Measurements from ENCODE around the gene PCDHAC2. TPM values are rescaled to one million over a fixed set of nuclear protein-coding genes. Genes with fewer than 3 reads are reported as not detected.

The PCDHAC2 gene, protein sequence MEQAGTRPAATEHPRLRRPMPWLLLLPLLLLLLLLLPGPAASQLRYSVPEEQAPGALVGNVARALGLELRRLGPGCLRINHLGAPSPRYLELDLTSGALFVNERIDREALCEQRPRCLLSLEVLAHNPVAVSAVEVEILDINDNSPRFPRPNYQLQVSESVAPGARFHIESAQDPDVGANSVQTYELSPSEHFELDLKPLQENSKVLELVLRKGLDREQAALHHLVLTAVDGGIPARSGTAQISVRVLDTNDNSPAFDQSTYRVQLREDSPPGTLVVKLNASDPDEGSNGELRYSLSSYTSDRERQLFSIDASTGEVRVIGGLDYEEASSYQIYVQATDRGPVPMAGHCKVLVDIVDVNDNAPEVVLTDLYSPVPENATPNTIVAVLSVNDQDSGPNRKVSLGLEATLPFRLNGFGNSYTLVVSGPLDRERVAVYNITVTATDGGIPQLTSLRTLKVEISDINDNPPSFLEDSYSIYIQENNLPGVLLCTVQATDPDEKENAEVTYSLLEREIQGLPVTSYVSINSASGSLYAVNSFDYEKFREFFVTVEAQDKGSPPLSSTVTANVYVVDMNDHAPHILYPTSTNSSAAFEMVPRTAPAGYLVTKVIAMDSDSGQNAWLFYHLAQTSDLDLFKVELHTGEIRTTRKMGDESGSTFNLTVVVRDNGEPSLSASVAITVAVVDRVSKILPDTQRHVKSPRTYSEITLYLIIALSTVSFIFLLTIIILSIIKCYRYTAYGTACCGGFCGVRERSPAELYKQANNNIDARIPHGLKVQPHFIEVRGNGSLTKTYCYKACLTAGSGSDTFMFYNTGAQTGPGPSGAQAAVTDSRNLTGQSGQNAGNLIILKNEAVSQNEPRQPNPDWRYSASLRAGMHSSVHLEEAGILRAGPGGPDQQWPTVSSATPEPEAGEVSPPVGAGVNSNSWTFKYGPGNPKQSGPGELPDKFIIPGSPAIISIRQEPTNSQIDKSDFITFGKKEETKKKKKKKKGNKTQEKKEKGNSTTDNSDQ
- total RNA-seq (not detected), total RNA-seq (0 reads per million in 2 donors)

DNA sequence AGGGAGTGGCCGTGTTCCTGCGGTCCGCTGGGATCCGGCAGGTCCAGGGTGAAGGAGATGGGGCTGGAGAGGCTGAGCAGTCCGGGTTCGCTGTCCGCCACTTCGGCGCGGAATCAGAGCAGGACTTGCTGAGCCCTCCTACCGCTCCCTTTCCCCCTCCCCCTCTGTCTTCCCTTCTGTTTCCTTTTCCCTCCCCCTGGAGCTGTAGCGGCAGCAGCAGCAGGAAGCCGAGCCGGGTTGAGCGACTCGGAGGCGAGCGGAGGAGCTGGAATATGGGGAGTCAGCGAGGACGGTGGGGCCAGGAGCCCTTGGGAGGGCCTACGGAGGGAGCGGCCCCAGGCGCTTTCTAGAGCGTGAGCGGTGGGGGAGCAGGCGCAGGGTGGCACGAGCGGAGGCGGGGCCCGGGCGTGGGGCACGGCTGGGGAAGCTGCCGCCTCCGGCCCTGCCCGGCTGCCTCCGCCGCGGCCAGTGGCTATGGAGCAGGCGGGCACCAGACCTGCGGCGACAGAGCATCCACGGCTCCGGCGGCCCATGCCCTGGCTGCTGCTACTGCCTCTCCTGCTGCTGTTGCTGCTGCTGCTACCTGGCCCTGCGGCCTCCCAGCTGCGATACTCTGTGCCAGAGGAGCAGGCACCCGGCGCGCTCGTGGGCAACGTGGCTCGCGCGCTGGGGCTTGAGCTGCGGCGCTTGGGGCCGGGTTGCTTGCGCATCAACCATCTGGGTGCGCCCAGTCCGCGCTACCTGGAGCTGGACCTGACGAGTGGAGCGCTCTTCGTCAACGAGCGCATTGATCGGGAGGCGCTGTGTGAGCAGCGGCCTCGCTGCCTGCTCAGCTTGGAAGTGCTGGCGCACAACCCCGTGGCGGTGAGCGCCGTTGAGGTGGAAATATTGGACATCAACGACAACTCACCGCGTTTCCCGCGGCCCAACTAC, at the start of gene PCDHAC2:
TSS of gene PCDHAC2 (plus strand) at position 184 of the 933 bp plus-strand sequence. CDS start at position 475, 291 bp downstream.
- H3K9me3 ChIP-seq (ENCODE audit: control insufficient read depth, low read length, poor library complexity, severe bottlenecking) = no peaks in the 10 kb centered on the region
- DNase-seq = no peak
- H3K4me3 Mint-ChIP-seq = peak within 1 kb of the TSS; percentile 64
- H3K27me3 Mint-ChIP-seq = peaks cover 65% of the 10 kb centered on the region
- no peak within 1 kb of the TSS for H3K27ac Mint-ChIP-seq
- peaks cover 2% of the 10 kb centered on the region for H3K36me3 Mint-ChIP-seq (ENCODE audit: low read depth)
- ATAC-seq = no peak
- H3K4me1 Mint-ChIP-seq = peaks cover 5% of the 10 kb centered on the region

DNA sequence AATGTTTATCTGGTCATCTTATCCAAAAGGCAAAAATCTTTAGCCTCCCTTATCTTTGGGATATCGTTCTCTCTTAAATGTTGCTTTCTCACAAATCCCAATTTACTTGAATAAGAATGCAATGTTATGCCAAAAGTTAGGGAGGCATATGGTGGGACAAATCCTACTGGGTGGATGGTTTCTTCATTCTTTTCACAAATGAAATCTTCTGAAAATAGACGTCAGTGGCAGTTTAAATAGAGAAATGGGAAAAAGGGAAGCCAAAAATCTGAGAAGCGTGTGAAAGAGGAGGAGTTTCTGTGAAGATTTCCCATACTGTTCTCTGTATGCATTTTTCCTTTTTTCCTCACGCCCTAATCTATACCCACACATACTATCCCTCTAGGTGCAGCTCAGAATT, 42.7 kb upstream of the PCDHAC2 start:
- DNase-seq = no peak
- no peak overlapping the region for H3K27ac Mint-ChIP-seq
- H3K27me3 Mint-ChIP-seq = peaks cover 21% of the 10 kb centered on the region
- H3K9me3 ChIP-seq (ENCODE audit: control insufficient read depth, low read length, poor library complexity, severe bottlenecking) = no peaks in the 10 kb centered on the region
- peaks cover 2% of the 10 kb centered on the region for H3K4me1 Mint-ChIP-seq
- no peaks in the 10 kb centered on the region for H3K36me3 Mint-ChIP-seq (ENCODE audit: low read depth)
- no peak overlapping the region for H3K4me3 Mint-ChIP-seq
- no peak for ATAC-seq

DNA sequence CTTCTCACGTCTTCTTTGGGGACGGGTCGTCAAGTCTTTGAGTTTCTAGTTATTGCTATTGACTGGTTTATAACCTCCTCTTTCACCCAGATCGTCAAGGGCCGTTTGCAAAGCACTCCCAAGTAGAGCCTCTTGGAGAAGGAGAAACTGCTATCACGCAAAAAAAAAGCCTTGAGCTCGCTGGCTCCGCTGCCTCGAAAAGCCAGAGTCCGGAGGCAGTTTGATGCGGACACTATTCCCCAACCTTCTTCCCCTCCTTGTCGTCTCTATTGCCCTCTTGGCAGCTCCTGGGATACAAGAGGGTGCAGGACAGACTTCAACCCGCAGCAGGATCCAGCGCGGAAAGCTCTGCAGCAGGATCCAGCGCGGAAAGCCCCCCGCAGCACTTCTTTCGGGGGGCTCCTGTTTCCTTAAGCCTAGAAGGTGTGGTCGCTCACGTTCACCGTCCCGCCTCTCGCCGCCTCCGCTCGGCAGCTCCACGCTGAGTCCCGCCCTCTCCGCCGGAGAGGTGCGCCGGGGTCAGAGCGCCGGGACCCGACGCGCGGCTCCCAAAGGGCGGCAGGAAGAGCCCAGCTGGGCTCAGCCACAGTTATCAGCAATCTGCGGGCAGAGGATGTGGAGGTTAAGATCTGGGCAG, 40.4 kb upstream of the PCDHAC2 start, which contains the start of gene PCDHAC1:
TSS of gene PCDHAC1 (plus strand) at position 494 of the 637 bp plus-strand sequence. CDS start 594 bp downstream, outside the sequence.
- peaks cover 32% of the 10 kb centered on the region for H3K27me3 Mint-ChIP-seq
- no peaks in the 10 kb centered on the region for H3K36me3 Mint-ChIP-seq (ENCODE audit: low read depth)
- peaks cover 2% of the 10 kb centered on the region for H3K4me1 Mint-ChIP-seq
- no peak for DNase-seq
- H3K27ac Mint-ChIP-seq = no peak within 1 kb of the TSS
- H3K4me3 Mint-ChIP-seq = peak within 1 kb of the TSS; percentile 81
- ATAC-seq = no peak
- H3K9me3 ChIP-seq (ENCODE audit: control insufficient read depth, low read length, poor library complexity, severe bottlenecking) = no peaks in the 10 kb centered on the region

DNA sequence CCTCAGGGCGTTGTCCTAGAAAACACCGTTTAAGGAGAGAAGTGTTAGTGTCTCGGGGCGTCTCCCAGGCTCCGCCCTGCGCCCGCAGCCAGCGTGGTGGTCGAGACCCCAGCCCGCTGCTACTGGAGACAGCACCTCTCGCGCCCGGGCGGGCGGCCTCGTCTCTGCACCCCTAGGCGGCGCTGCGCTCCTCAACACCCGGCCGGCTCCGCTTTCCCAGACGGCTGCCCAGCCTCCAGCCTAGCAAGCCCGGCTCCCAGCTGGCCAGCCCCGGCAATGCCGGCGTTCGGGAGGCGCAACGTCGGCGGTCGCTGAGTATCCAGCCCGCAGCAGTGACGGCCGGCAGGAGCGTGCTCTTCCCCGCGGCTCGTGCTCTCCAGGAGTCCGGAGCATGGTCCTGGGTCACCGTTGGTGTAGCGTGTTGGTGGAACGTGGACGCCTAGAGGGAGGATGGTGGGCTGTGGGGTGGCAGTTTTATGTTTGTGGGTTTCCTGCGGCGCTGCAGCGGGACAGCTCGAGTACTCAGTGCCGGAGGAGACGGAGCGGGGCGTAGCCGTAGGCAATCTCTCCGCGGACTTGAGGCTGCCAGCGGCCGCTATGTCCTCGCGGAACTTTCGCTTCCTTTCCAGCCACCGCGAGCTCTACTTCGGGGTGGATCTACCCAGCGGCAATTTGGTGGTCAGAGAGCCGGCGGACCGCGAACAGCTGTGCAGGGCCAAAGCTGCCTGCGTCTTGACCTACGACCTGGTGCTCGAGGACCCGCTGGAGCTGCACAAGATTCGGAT, 39.6 kb upstream of the PCDHAC2 start:
- Mint-ChIP-seq H3K27me3 (peaks cover 32% of the 10 kb centered on the region), H3K27ac (no peak overlapping the region), H3K4me3 (peak overlapping the region; percentile 81), H3K36me3 (ENCODE audit: low read depth) (no peaks in the 10 kb centered on the region), H3K4me1 (peaks cover 2% of the 10 kb centered on the region)
- no peaks in the 10 kb centered on the region for H3K9me3 ChIP-seq (ENCODE audit: control insufficient read depth, low read length, poor library complexity, severe bottlenecking)
- ATAC-seq = peak; percentile 84
- DNase-seq = peak in 2 of 3 donors; percentile 14 to 17

DNA sequence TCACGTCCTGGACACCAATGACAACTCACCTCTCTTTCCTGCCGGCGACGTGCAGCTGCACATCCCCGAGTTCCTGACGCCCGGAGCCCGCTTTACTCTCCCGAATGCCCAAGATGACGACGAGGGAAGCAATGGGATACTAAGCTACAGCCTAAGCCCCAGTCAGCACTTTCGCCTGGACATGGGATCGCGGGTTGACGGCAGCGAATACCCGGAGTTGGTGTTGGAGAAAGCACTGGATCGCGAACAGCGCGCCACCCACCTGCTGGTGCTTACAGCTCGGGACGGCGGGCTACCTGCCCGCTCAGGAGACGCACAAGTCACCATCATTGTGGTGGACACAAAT, 39.1 kb upstream of the PCDHAC2 start:
- no peak overlapping the region for H3K27ac Mint-ChIP-seq
- peaks cover 32% of the 10 kb centered on the region for H3K27me3 Mint-ChIP-seq

DNA sequence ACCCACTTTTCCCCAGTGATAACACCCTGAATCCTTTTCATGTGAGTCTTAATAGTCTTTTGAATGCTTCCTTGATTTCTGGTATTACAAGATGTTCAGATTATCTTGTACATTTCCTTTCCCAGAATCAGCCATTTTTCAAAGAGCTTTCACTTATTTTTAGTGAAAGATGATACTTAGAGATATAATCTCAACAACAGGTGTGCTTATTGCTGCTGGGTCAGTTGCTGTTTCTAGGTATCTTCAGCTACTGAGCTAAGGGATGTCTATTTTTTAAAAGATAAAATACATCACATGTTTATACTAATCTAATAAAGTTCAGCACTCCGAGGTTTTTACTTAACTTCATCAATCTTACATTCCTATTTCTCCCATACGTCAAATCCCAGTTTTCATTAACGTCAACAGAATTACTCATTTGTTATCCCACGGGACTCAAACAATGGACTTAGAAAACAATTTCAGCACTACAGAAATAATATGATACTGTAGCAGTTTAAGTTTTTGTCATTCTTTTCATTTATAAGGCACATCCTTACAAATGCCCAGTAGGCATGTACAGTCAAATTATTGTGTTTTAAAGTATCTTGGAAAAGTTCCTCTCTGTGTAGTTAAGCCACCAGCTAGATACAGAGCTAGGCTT, 31.2 kb upstream of the PCDHAC2 start:
- Mint-ChIP-seq H3K27ac (no peak overlapping the region), H3K4me3 (no peak overlapping the region), H3K27me3 (peaks cover 5% of the 10 kb centered on the region), H3K4me1 (no peaks in the 10 kb centered on the region), H3K36me3 (ENCODE audit: low read depth) (no peaks in the 10 kb centered on the region)
- no peaks in the 10 kb centered on the region for H3K9me3 ChIP-seq (ENCODE audit: control insufficient read depth, low read length, poor library complexity, severe bottlenecking)
- DNase-seq (no peak), ATAC-seq (no peak)

More for the DNA sequence above, 39.1 kb upstream of the PCDHAC2 start:
- ATAC-seq (no peak), DNase-seq (no peak)
- H3K9me3 ChIP-seq (ENCODE audit: control insufficient read depth, low read length, poor library complexity, severe bottlenecking) = no peaks in the 10 kb centered on the region
- Mint-ChIP-seq H3K36me3 (ENCODE audit: low read depth) (no peaks in the 10 kb centered on the region), H3K4me3 (peak overlapping the region; percentile 81), H3K4me1 (peaks cover 2% of the 10 kb centered on the region)

DNA sequence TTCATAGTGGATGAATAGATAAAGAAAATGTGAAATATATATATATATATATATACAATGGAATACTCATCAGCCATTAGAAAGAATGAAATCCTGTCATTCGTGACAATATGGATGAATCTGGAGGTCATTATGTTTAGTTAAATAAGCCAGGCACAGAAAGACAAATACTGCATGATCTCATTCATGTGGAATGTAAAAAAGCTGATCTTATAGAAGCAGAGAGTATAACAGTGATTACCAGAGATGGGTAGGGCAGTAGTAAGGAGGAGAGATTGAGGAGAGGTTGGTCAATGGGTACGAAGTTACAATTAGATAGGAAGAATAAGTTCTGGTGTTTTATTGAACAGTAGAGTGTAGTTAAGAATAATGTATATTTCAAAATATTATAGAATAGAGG, 19.7 kb upstream of the PCDHAC2 start:
- H3K4me3 Mint-ChIP-seq = no peak overlapping the region
- H3K4me1 Mint-ChIP-seq = no peaks in the 10 kb centered on the region
- no peak overlapping the region for H3K27ac Mint-ChIP-seq
- peaks cover 4% of the 10 kb centered on the region for H3K9me3 ChIP-seq (ENCODE audit: control insufficient read depth, low read length, poor library complexity, severe bottlenecking)
- no peaks in the 10 kb centered on the region for H3K27me3 Mint-ChIP-seq
- DNase-seq (no peak), ATAC-seq (no peak)
- H3K36me3 Mint-ChIP-seq (ENCODE audit: low read depth) = no peaks in the 10 kb centered on the region

DNA sequence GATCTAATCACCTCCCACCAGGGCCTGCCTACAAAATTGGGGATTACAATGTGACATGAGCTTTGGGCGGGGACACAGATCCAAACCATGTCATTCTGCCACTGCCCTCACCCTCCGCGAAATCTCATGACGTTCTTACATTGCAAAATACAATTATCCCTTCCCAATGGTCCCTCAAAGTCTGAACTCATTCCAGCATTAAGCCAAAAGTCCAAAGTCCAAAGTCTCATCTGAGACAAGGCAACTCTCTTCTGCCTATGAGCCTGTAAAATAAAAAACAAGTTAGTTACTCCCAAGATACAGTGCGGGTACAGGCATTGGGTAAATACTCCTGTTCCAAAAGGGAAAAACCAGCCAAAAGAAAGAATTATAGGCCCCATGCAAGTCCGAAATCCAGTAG, 14.6 kb upstream of the PCDHAC2 start:
- no peak for DNase-seq
- ATAC-seq = no peak
- no peaks in the 10 kb centered on the region for H3K9me3 ChIP-seq (ENCODE audit: control insufficient read depth, low read length, poor library complexity, severe bottlenecking)
- no peaks in the 10 kb centered on the region for H3K4me1 Mint-ChIP-seq
- no peak overlapping the region for H3K27ac Mint-ChIP-seq
- peaks cover 5% of the 10 kb centered on the region for H3K27me3 Mint-ChIP-seq
- H3K36me3 Mint-ChIP-seq (ENCODE audit: low read depth) = no peaks in the 10 kb centered on the region
- no peak overlapping the region for H3K4me3 Mint-ChIP-seq

DNA sequence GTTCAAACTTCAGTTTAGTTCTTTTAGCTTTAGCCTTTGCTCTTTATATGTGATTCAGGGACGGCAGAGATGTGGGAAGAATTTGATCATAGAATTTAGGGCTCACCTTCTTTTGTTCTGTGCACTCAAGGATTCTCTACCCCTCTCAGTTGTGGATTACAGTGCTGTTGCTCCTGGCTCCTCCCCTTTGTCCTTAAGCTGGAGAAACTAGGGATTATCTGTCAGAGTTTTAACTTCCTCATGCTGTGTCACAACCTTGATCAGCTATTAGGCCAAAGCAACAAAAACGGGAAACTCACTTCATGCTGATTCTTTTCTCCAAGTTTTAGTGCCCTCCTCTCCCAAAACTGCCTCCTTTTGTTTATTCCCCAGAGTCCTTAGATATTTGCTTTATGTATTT, 13.0 kb upstream of the PCDHAC2 start:
- no peak overlapping the region for H3K27ac Mint-ChIP-seq
- H3K4me1 Mint-ChIP-seq = no peaks in the 10 kb centered on the region
- H3K4me3 Mint-ChIP-seq = no peak overlapping the region
- no peaks in the 10 kb centered on the region for H3K36me3 Mint-ChIP-seq (ENCODE audit: low read depth)
- ATAC-seq = no peak
- DNase-seq = no peak
- peaks cover 5% of the 10 kb centered on the region for H3K27me3 Mint-ChIP-seq
- H3K9me3 ChIP-seq (ENCODE audit: control insufficient read depth, low read length, poor library complexity, severe bottlenecking) = no peaks in the 10 kb centered on the region

DNA sequence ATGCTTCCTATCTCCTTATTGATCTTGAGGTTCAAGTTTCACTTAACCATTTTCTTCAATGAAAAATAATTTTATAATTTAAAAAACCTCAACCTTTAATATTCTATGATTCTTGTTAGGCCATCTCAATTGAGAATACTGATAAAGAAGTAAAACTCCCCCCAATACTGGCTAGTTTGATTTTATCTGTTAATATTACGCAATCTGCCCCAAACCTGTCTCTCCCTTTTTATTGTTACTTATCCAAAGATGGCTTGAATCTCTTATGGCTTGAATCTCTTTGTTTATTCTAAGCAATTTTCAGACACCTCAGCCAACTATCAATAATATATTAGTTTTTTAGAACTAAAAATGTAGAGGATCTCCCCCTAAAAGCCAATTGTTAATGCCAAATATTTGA, 4.1 kb upstream of the PCDHAC2 start:
- H3K27me3 Mint-ChIP-seq = peaks cover 39% of the 10 kb centered on the region
- ATAC-seq (no peak), DNase-seq (no peak)
- peaks cover 2% of the 10 kb centered on the region for H3K36me3 Mint-ChIP-seq (ENCODE audit: low read depth)
- no peaks in the 10 kb centered on the region for H3K9me3 ChIP-seq (ENCODE audit: control insufficient read depth, low read length, poor library complexity, severe bottlenecking)
- no peak overlapping the region for H3K27ac Mint-ChIP-seq
- peaks cover 2% of the 10 kb centered on the region for H3K4me1 Mint-ChIP-seq
- no peak overlapping the region for H3K4me3 Mint-ChIP-seq

DNA sequence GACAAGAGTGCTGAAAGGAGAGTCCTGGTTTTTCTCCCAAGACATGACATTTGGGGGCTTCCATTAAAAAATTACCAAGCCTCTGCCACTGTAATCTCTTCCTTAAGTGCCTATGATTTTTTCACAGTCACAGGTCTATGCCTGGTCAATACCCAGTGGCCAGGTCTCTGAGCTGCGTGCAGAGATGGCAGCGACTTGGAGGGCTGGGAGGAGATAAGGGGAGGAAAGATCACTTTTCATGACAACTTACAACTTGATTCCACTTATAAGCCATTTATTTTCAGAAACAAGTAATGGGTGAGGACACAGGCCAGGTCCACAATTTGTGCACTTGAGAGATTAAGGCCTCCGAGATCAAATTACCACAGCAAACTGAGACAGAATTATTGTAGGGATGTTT, 1.9 kb upstream of the PCDHAC2 start:
- Mint-ChIP-seq H3K36me3 (ENCODE audit: low read depth) (peaks cover 2% of the 10 kb centered on the region), H3K27ac (no peak overlapping the region), H3K27me3 (peaks cover 57% of the 10 kb centered on the region), H3K4me3 (no peak overlapping the region), H3K4me1 (peaks cover 2% of the 10 kb centered on the region)
- DNase-seq (no peak), ATAC-seq (no peak)
- H3K9me3 ChIP-seq (ENCODE audit: control insufficient read depth, low read length, poor library complexity, severe bottlenecking) = no peaks in the 10 kb centered on the region
